NCI-H2227 (cell line): ENCODE results near the gene BRD7.

Source experiments
- DNase-seq: peaks from one replicate; lab custom pipeline; 2025; ENCODE audit not compliant: unreplicated experiment; lab: John Stamatoyannopoulos, UW

BRD7 gene

GRCh38 chr16:50305441-50306061 lies 63.2 kb downstream of the BRD7 start:
- no peak for DNase-seq

GRCh38 chr16:50304467-50305440 lies 64.0 kb downstream of the BRD7 start:
- DNase-seq: no peak

- DNase-seq: no peak
Observed at GRCh38 chr16:50303605-50304466, 65.0 kb downstream of the BRD7 start.

- DNase-seq: no peak
Observed at GRCh38 chr16:50303041-50303604, 65.7 kb downstream of the BRD7 start.

- DNase-seq: no peak
Observed at GRCh38 chr16:50302472-50303005, 66.2 kb downstream of the BRD7 start.

- no peak for DNase-seq
Observed at GRCh38 chr16:50301626-50302471, 66.9 kb downstream of the BRD7 start.

GRCh38 chr16:50300942-50301625 lies 67.7 kb downstream of the BRD7 start:
- no peak for DNase-seq

GRCh38 chr16:50299508-50300105 lies 69.2 kb downstream of the BRD7 start:
- no peak for DNase-seq

- DNase-seq: no peak
Observed at GRCh38 chr16:50298591-50299507, 69.9 kb downstream of the BRD7 start.

GRCh38 chr16:50298075-50298460 lies 70.7 kb downstream of the BRD7 start:
- DNase-seq: no peak

GRCh38 chr16:50297301-50298074 lies 71.3 kb downstream of the BRD7 start:
- peak; percentile 51 for DNase-seq

- no peak for DNase-seq
Observed at GRCh38 chr16:50296807-50297206, 72.0 kb downstream of the BRD7 start.

- DNase-seq: no peak
Observed at GRCh38 chr16:50295541-50296132, 73.2 kb downstream of the BRD7 start.

- no peak for DNase-seq
Observed at GRCh38 chr16:50294955-50295354, 73.8 kb downstream of the BRD7 start.

- DNase-seq: no peak
Observed at GRCh38 chr16:50293994-50294855, 74.6 kb downstream of the BRD7 start.
